ENCODE data around the gene CST8. TPM values are rescaled to one million over a fixed set of nuclear protein-coding genes. Genes with fewer than 3 reads are reported as not detected.

Gene CST8
- total and polyA plus RNA-seq, 2 donors (not counting 1 experiment from before 2014, with no cell fraction given) = not detected

GRCh38 chr20:23537030-23537429, 46.1 kb downstream of the CST8 start:
- Mint-ChIP-seq H3K27ac (no peak overlapping the region), H3K4me3 (no peak overlapping the region), H3K4me1 (no peaks in the 10 kb centered on the region), H3K9me3 (ENCODE audit: insufficient read depth) (no peaks in the 10 kb centered on the region), H3K27me3 (peaks cover 4% of the 10 kb centered on the region)
- Histone ChIP-seq H3K4me2 (replicated peaks; ENCODE audit: low read depth, low read length, poor library complexity, severe bottlenecking) (no peak overlapping the region), H3K4me3 (ENCODE audit: control extremely low read depth in 1 of 5, extremely low read depth in 1 of 5, insufficient read depth in 1 of 5, low read depth in 2 of 5, low read length in 4 of 5) (no peak overlapping the region), H3K27me3 (replicated peaks in 1 of 4; ENCODE audit: control extremely low read depth in 1 of 4, control insufficient read depth in 3 of 4, insufficient read depth in 4 of 4, low read length in 3 of 4) (no peaks in the 10 kb centered on the region), H3K9ac (ENCODE audit: low read length) (no peak overlapping the region), H3K27ac (ENCODE audit: low read length in 2 of 2) (no peak overlapping the region), H3K9me3 (ENCODE audit: control extremely low read depth in 1 of 3, control insufficient read depth in 2 of 3, insufficient read depth in 1 of 3, low read length in 2 of 3) (peaks cover 0 to 3% (median 0%) of the 10 kb centered on the region in 3 donors), H4K20me1 (ENCODE audit: control insufficient read depth, insufficient read depth, low read length, poor library complexity, severe bottlenecking) (no peaks in the 10 kb centered on the region), H3K4me1 (ENCODE audit: control insufficient read depth in 2 of 2, insufficient read depth in 2 of 2, low read length in 2 of 2) (no peaks in the 10 kb centered on the region), H2AFZ (ENCODE audit: insufficient read depth, low read depth, low read length, poor library complexity, severe bottlenecking) (no peak overlapping the region), H3K79me2 (ENCODE audit: control insufficient read depth, insufficient read depth, low read length) (no peaks in the 10 kb centered on the region), H3K36me3 (replicated peaks in 1 of 2; ENCODE audit: control extremely low read depth in 1 of 2, control insufficient read depth in 1 of 2, extremely low read depth in 1 of 2, insufficient read depth in 2 of 2, low read length in 1 of 2) (no peaks in the 10 kb centered on the region)
- DNase-seq (no peak), ATAC-seq (ENCODE audit: low read depth) (no peak)
- ChIA-PET CTCF (no interaction called here), POLR2A (no interaction called here)
- intact Hi-C loops (cut with micrococcal nuclease) = no loop called here
- TF ChIP-seq CTCF (IDR thresholded peaks at IDR 0.05) = no peak
- TF ChIP-seq EZH2 (IDR thresholded peaks at IDR 0.05; ENCODE audit: borderline replicate concordance, insufficient read depth, low read depth, low read length, poor library complexity, severe bottlenecking) = no peak
- WGBS (ENCODE audit: insufficient coverage) = no CpG with 5 or more reads among the region's 3 CpGs

DNA sequence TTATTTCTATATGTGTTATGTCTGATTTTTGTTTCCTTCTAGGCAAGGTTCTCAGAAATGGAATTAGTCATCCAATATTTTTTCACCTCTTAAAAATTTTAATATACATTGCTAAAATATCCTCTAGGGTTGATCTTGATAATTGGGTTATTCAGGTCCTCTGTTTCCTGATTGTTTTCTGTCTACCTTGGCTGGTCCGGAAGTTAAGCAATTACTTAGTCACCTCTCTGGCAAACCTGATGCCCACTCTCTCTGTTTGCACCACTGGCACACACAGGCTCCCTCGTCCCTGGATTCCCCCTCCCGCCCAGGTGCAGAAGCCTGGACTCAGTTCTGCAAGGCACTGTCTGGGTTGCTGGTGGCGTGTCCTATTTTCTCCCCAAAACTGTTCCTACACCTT, 49.7 kb downstream of the CST8 start:
- H3K9ac ChIP-seq (ENCODE audit: low read length) = no peak overlapping the region
- H3K4me1 Mint-ChIP-seq = no peaks in the 10 kb centered on the region
- H3K27me3 ChIP-seq (replicated peaks in 1 of 4; ENCODE audit: control extremely low read depth in 1 of 4, control insufficient read depth in 3 of 4, insufficient read depth in 4 of 4, low read length in 3 of 4) = no peaks in the 10 kb centered on the region
- ChIA-PET CTCF (no interaction called here), POLR2A (no interaction called here)
- WGBS (ENCODE audit: insufficient coverage) = 88% methylated on average over 3 of the region's 4 CpGs
- no peaks in the 10 kb centered on the region for H3K36me3 ChIP-seq (replicated peaks in 1 of 2; ENCODE audit: control extremely low read depth in 1 of 2, control insufficient read depth in 1 of 2, extremely low read depth in 1 of 2, insufficient read depth in 2 of 2, low read length in 1 of 2)
- no peaks in the 10 kb centered on the region for H3K4me1 ChIP-seq (ENCODE audit: control insufficient read depth in 2 of 2, insufficient read depth in 2 of 2, low read length in 2 of 2)
- H3K27ac Mint-ChIP-seq = no peak overlapping the region
- no peak overlapping the region for H3K4me3 ChIP-seq (ENCODE audit: control extremely low read depth in 1 of 5, extremely low read depth in 1 of 5, insufficient read depth in 1 of 5, low read depth in 2 of 5, low read length in 4 of 5)
- H3K79me2 ChIP-seq (ENCODE audit: control insufficient read depth, insufficient read depth, low read length) = no peaks in the 10 kb centered on the region
- no peak for ATAC-seq (ENCODE audit: low read depth)
- no peaks in the 10 kb centered on the region for H3K9me3 Mint-ChIP-seq (ENCODE audit: insufficient read depth)
- H4K20me1 ChIP-seq (ENCODE audit: control insufficient read depth, insufficient read depth, low read length, poor library complexity, severe bottlenecking) = no peaks in the 10 kb centered on the region
- H3K9me3 ChIP-seq (ENCODE audit: control extremely low read depth in 1 of 3, control insufficient read depth in 2 of 3, insufficient read depth in 1 of 3, low read length in 2 of 3) = peaks cover 0 to 3% (median 0%) of the 10 kb centered on the region in 3 donors
- no peak overlapping the region for H3K4me2 ChIP-seq (replicated peaks; ENCODE audit: low read depth, low read length, poor library complexity, severe bottlenecking)
- H3K27ac ChIP-seq (ENCODE audit: low read length in 2 of 2) = no peak overlapping the region
- H3K4me3 Mint-ChIP-seq = no peak overlapping the region
- peaks cover 4% of the 10 kb centered on the region for H3K27me3 Mint-ChIP-seq
- no peak for TF ChIP-seq CTCF (IDR thresholded peaks at IDR 0.05)
- TF ChIP-seq EZH2 (IDR thresholded peaks at IDR 0.05; ENCODE audit: borderline replicate concordance, insufficient read depth, low read depth, low read length, poor library complexity, severe bottlenecking) = no peak
- intact Hi-C loops (cut with micrococcal nuclease) = no loop called here
- DNase-seq = no peak
- no peak overlapping the region for H2AFZ ChIP-seq (ENCODE audit: insufficient read depth, low read depth, low read length, poor library complexity, severe bottlenecking)

All from B cell (primary cell).